GM04504 (cell line): ENCODE measurements around the gene ST6GALNAC2.
A peak's percentile ranks its signal among the peaks of the same experiment; 100 is the strongest.
"Not testable (repeated sequence)": the region's sequence is repeated elsewhere in the genome, so short reads cannot be mapped to it uniquely, and the experiment has no call there.

Source experiments
- DNase-seq: peaks from one replicate; pipeline ENCODE4 v3.0.0-alpha.2; 2012; ENCODE audit warnings: low read depth

Gene ST6GALNAC2

DNA sequence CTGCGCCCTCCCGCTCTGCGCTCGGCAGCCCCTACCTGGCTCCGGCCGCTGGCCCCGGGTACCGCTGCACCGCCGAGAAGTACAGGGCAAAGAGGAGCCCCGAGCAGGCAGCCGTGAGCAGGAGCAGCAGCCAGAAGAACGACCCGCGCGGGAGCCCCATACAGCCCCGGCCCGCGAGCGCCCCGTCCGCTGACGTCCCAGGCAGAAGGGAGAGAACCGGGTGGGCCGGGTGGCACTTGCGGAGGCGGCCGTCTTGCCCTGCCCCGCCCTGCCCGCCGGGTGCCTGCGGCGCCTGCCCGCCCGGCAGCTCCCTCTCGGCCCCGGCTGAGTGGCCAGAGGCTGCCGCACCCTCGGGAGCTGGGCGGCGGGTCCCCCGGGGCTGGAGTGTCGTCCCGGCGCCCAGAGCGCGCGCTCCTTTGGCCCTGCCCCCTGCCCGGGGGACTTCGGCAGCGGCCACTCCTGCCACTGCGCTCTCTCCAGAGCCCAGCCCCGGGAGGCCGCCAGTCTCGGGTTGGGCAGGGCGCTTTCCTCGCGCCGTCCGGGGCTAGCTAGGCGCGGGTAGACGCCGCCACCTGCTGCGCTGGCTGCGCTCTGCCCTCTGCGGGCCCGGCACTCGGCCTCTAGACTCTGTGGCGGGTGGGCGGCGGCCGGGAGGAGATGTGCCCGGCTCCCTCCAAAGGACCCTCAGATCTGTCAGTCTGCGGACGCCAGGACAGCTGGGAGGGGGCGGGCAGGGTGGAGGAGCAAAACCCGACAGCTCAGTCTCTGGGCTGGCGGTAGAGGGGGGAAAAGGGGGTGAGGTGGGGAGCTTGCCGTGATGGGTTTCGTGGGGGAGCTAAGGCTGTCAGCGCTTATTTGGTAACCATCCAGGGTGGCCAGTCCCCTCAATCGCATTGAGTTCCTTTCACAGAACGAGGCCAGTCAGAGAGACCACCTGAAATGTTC lies at the start of gene ST6GALNAC2:
Gene ST6GALNAC2 (minus strand): TSS at position 212 of the 945 bp plus-strand sequence. CDS start 52 bp downstream, at position 160.
- no peak for DNase-seq

DNA sequence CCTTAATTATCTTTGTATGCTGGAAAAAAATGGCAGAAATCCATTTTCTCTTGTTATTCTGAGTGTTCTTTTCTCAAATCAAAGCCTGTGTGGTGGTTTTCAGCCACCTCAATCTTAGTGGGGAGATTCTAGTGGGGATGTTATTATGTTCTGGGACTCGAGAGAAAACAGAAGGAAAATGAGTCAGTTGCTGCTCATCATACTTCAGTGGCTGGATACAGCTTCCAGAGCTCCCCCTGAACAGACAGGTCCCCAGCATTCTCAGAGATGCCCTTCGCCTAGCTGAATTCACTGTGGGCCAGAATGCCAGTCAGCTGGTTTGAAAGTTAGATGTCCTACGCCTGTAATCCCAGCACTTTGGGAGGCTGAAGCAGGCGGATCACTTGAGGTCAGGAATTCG lies 49.4 kb upstream of the ST6GALNAC2 start:
- DNase-seq: no peak

DNA sequence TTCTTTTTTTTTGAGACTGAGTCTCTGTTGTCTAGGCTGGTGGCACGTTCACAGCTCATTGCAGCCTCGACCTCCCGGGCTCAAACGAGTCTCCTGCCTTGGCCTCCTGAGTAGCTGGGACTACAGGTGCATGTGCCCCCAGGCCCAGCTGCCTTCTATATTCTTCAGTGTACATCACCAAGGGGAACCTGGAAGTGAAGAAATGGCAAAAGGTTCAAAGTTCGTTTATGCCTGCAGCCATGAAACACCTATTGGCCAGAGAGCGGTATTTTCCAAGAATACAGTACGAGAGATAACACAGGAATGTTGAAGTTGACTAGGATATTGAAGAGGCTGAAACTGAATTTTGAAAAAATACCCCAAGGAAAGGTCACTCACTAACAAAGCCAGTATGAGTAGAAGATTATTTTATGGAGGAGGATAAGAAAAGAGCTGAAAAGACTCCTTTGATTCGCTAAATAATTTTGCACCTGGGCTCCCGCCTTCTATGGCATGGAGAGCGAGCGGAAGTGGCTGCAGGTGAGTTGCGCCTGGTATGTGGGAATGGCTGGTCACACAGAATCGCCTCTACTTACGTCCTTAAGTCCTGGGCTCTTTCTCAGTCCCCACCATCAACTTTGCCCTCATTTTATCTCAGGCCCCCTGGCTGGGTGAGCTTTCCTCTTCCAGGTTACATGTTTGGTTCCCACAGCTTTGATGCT lies 48.1 kb upstream of the ST6GALNAC2 start:
- no peak for DNase-seq

DNA sequence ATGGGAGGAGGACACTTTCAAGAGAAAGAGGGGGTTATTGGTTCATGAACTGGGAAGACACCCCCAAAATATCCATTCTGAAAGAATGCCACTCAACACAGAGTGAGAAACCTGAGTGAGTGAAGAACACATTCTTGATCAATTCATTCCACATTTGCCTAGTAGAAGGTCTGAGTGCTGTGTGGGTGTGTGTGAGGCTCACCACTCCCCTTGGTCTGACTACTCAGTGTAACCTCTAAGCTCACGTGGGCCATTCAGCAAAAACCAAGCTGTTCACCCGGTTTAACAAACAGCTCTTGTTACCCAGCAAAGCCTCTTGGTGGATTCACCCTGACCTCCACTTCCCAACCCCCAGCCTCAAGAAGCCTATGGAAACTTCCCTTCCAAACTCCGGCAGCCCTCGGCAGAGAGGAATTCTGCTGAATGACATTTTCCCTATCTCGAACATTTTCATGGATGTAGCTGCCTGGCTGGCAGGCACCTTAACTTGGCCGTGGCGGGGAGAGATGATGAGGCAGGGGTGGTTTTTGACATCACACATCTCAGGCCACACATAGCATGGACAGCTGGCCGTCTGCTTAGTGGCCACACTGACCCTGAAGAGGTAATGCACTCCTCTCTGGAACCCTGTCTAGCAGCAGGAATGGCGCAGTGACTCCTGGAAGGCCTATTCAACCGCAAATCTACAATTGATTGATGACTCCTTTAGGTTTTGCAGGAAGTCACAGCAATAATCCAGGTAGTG lies 46.3 kb upstream of the ST6GALNAC2 start:
- no peak for DNase-seq

DNA sequence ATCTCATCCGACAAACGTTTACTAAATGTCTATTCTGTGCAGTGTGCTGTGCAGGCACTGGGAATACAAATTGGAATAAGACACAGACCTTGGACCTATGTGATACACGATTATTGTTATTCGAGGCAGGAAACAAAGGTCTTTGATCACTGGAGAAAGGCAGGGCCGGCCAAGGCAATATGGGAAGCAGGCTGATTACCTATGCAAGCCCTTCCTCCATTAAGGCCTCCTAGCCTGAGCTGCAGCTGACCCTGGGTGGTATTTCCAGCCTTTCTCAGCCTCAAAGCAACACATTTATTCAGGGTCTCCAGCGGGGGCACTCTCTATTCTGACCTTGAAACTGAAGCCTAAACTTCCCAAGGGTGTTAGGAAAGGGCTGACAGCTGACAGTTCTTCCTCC lies 44.5 kb upstream of the ST6GALNAC2 start:
- DNase-seq: no peak

- no peak for DNase-seq
Measured at GRCh38 chr17:76627510-76627909, 41.9 kb upstream of the ST6GALNAC2 start.

- DNase-seq: no peak
Measured at GRCh38 chr17:76626442-76626841, 40.8 kb upstream of the ST6GALNAC2 start.

DNA sequence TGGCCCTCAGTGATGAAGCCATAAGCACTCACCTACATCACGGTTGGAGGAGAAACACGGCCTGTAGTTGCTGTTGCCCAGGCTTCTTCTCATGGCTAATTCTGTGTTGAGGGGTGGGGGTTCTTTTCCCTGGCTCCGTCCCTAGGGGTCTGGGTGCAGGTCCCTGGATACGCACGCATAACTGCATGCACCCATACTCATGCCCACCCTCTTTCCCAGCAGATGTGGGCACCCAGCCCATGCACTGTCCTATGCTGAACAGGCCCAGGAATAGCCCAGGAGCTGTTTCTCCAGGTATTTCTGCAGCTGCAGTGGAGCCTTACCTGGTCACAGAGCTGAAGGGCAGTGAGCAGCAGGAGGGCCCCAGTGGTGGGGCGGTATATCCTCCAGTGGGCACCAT lies 39.8 kb upstream of the ST6GALNAC2 start:
- no peak for DNase-seq

- peak; percentile 28 for DNase-seq
Measured at GRCh38 chr17:76623271-76624146, 37.8 kb upstream of the ST6GALNAC2 start.

DNA sequence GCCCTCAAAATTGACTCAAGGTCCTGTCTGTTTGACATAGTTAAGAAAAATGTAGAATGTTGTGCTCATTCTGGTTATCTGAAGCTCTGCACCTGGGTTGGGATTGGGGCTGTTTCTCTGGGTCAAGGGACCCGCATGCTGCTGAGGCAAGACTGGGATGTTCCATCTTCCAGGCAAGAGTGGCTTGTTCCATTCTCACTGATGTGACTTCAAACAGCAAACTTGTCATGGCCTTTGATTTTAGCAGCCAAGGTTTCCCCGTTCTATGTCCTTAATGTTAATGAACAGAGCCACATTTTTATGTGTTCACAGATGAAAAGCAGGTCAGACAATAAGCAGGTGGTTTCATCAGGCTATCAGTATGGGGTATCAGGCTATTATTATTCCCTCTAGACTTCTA lies 32.2 kb upstream of the ST6GALNAC2 start:
- no peak for DNase-seq

- DNase-seq: no peak
Measured at GRCh38 chr17:76614912-76615617, 29.4 kb upstream of the ST6GALNAC2 start.

DNA sequence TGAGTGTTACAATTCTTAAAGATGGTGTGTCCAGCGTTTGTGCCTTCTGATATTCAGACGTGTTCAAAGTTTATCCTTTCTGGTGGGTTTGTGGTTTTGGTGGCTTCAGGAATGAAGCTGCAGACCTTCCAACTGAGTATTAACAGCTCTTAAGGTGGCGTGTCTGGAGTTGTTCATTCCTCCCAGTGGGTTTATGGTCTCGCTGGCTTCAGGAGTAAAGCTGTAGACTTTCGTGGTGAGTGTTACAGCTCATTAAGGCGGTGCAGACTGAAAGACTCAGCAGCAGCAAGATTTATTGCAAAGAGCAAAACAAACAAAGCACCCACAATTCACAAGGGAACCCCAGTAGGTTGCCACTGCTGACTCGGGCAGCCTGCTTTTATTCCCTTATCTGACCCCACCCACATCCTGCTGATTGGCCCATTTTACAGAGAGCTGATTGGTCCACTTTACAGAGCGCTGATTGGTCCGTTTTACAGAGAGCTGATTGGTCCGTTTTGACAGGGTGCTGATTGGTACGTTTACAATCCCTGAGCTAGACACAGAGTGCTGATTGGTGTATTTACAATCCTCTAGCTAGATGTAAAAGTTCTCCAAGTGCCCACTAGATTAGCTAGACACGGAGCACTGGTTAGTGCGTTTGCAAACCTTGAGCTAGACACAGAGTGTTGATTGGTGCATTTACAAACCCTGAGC lies 28.6 kb upstream of the ST6GALNAC2 start:
- DNase-seq: not testable (repeated sequence)

DNA sequence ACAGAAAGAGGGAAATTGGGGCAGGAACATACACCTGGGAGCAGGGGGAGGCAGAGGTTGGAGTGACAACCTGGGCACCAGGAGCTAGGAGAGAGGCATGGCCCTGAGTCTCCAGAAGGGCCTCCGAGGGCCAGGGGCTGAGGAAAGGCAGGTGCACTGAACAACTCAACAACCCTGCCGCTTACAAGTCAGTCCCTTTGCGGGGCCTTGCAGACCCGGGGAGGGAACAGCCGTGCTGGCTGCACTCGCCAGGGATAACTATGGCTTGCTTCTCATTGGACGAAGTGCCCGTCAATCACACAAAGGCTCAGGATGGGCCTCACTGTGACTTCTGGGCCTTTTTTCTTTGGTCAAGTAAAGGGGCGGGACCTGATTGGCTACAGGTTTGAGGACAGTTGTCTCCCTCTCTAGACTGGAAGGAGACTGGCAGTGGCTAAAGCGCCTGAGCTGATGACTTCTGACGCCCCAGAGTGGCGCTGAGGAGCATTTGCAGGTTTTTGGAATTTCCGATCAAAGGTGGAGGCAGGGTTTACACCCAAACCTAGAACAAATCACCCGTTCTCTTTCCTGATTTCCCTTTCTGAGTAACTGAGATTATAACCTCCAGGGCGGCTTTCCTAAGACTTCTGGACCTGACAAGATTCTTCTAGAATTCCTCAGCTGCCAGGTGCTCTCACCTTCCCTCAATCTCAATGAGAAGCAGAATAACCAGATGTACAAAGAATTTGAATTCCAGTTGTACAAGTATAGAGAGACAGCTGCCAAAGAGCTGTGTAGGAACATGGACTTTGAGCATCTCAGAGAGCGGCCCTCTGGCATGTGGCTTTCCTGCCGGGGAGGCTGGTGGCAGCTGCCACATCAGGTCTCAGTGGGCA lies 27.6 kb upstream of the ST6GALNAC2 start:
- DNase-seq: no peak

- DNase-seq: no peak
Measured at GRCh38 chr17:76612465-76612864, 26.8 kb upstream of the ST6GALNAC2 start.

DNA sequence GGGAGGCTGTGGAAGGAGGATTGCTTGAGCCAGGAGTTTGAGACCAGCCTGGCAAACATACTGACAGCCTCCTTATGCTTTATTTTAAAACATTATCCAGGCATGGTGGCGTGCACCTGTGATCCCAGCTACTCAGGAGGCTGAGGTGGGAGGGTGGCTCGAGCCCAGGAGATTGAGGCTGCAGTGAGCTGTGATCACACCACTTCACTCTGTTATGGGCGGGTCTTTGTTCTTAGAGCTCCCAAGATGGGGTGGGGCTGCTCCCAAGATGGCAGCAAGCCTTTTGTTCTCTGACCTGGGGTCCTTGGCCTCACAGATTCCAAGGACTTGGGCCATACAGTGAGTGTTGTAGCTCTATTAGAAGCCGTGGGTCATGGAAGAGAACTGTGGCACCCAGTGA lies 26.1 kb upstream of the ST6GALNAC2 start:
- no peak for DNase-seq

- not testable (repeated sequence) for DNase-seq
Measured at GRCh38 chr17:76611080-76611749, 25.6 kb upstream of the ST6GALNAC2 start.

GRCh38 chr17:76606685-76607084 lies 21.0 kb upstream of the ST6GALNAC2 start:
- not testable (repeated sequence) for DNase-seq

DNA sequence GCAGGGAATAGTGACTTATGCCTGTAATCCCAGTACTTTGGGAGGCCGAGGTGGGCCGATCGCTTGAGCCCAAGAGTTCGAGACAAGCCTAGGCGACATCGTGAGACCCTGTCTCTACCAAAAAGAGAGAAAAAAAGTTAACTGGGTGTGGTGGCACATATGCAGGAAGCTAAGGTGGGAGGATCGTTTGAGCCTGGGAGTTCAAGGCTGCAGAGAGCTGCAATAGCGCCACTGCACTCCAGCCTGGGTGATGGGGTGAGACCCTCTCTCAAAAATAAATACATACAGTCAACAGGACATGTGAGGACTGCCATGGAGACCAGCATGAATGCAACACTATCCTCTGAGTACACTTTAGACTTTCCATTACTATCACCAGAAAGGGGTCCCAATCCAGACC lies 15.4 kb upstream of the ST6GALNAC2 start:
- DNase-seq: no peak
